HepG2 (cell line): ENCODE measurements around the gene GTF2I. TPM values are rescaled to one million over a fixed set of nuclear protein-coding genes. Genes with fewer than 3 reads are reported as not detected.

ENCODE experiments used
- CEBPG ChIP-seq: IDR thresholded peaks from 2 replicates; pipeline ENCODE4 v1.6.1; 2016
- DNMT3B ChIP-seq: conservative IDR thresholded peaks from 2 replicates; pipeline ENCODE4 v1.6.1; 2016; ENCODE audit warnings: missing biosample characterization, control low read depth
- FOSL1 ChIP-seq: sonication (generic); formaldehyde crosslinking; IDR thresholded peaks from 2 replicates; pipeline ENCODE4 v1.9.0; 2021; ENCODE audit warnings: missing genetic modification reagents, borderline replicate concordance
- GMEB2 ChIP-seq: IDR thresholded peaks from 2 replicates; pipeline ENCODE4 v1.6.1; 2016; ENCODE audit warnings: missing biosample characterization, missing genetic modification reagents, low read depth
- HNF1A ChIP-seq, 2 experiments: sonication (generic) in 1 of 2; formaldehyde crosslinking in 1 of 2; IDR thresholded peaks; 2 replicates each; pipeline versions ENCODE4 v1.4.0 to v1.6.1; 2016 to 2020; ENCODE audit warnings: borderline replicate concordance in 1 of 2, low read depth in 1 of 2, mild to moderate bottlenecking in 1 of 2, missing genetic modification reagents in 1 of 2
- HNF4A ChIP-seq: sonication (generic); formaldehyde crosslinking; IDR thresholded peaks from 2 replicates; pipeline ENCODE4 v1.4.0; 2020; ENCODE audit warnings: missing genetic modification reagents
- NCOA2 ChIP-seq: sonication (generic); formaldehyde crosslinking; IDR thresholded peaks from 2 replicates; pipeline ENCODE4 v1.8.0; 2022; ENCODE audit warnings: inconsistent platforms
- NCOR1 ChIP-seq: fragments of 200-600 bp; sonication (generic); IDR thresholded peaks from 2 replicates; pipeline ENCODE4 v1.7.0; 2017; ENCODE audit warnings: antibody characterized with exemption, low read length, borderline replicate concordance
- RAD51 ChIP-seq: fragments of 450-650 bp; IDR thresholded peaks from 2 replicates; pipeline ENCODE4 v1.6.1; 2016; ENCODE audit warnings: borderline replicate concordance
- TFDP1 ChIP-seq: IDR thresholded peaks from 2 replicates; pipeline ENCODE4 v1.6.1; 2016; ENCODE audit warnings: missing compliant biosample characterization, missing genetic modification reagents, borderline replicate concordance
- ZBTB7B ChIP-seq: sonication (generic); formaldehyde crosslinking; IDR thresholded peaks from 2 replicates; pipeline ENCODE4 v1.4.0; 2020; ENCODE audit warnings: missing genetic modification reagents
- ZFYVE20 ChIP-seq: sonication (generic); formaldehyde crosslinking; IDR thresholded peaks from 2 replicates; pipeline ENCODE4 v1.8.0; 2023; ENCODE audit warnings: low read depth, mild to moderate bottlenecking, moderate library complexity, missing genetic modification reagents, borderline replicate concordance
- ZNF12 ChIP-seq: sonication (generic); formaldehyde crosslinking; IDR thresholded peaks from 2 replicates; pipeline ENCODE4 v1.5.0; 2020; ENCODE audit warnings: missing genetic modification reagents
- ZNF337 ChIP-seq: sonication (generic); formaldehyde crosslinking; IDR thresholded peaks from 2 replicates; pipeline ENCODE4 v1.5.1; 2020; ENCODE audit warnings: missing genetic modification reagents, low read depth, mild to moderate bottlenecking, borderline replicate concordance
- ZNF432 ChIP-seq: sonication (generic); formaldehyde crosslinking; IDR thresholded peaks from 2 replicates; pipeline ENCODE4 v1.5.0; 2020; ENCODE audit warnings: missing genetic modification reagents, mild to moderate bottlenecking, borderline replicate concordance
- ZNF546 ChIP-seq: sonication (generic); formaldehyde crosslinking; conservative IDR thresholded peaks from 2 replicates; pipeline ENCODE4 v1.8.1; 2023; ENCODE audit warnings: mild to moderate bottlenecking, missing genetic modification reagents
- ZNF614 ChIP-seq: IDR thresholded peaks from 2 replicates; pipeline ENCODE4 v1.6.1; 2018; ENCODE audit warnings: missing biosample characterization, missing genetic modification reagents, inconsistent platforms, borderline replicate concordance
- ZNF652 ChIP-seq: IDR thresholded peaks from 2 replicates; pipeline ENCODE4 v1.6.1; 2016; ENCODE audit warnings: low read depth, borderline replicate concordance
- ZNF7 ChIP-seq: IDR thresholded peaks from 2 replicates; pipeline ENCODE4 v1.6.1; 2016; ENCODE audit warnings: missing biosample characterization, missing genetic modification reagents
- ZSCAN12 ChIP-seq: sonication (generic); formaldehyde crosslinking; IDR thresholded peaks from 2 replicates; pipeline ENCODE4 v1.9.0; 2021; ENCODE audit warnings: mild to moderate bottlenecking, missing genetic modification reagents
- polyA plus RNA-seq, 8 experiments: library from polyadenylated mRNA; depleted of rRNA in 3 of 8; stranded (reverse) in 7 of 8; unstranded in 1 of 8; fragments of >200 nt; fragmentation: Illumina TruSeq in 4 of 8; extraction: Trizol in 4 of 8; gene quantifications; 2 replicates each; pipeline versions ENCODE4 v1.2.1 to v1.2.3, GENCODE V29; 2011 to 2016; ENCODE audit warnings: low read depth in 4 of 8, missing spikeins in 1 of 8, mixed read lengths in 1 of 8; ENCODE audit not compliant: insufficient read depth in 1 of 8
- total RNA-seq, 5 experiments: library from RNA; depleted of rRNA; stranded (reverse); fragments of >200 nt; fragmentation: Illumina TruSeq; extraction: Trizol; gene quantifications; 2 replicates each; pipeline ENCODE4 v1.2.3, GENCODE V29; 2016; ENCODE audit warnings: low read depth in 1 of 5
- TF ChIP-seq, protein P1 (sequence below): IDR thresholded peaks from 2 replicates; pipeline ENCODE4 v1.6.1; 2018; ENCODE audit warnings: missing genetic modification reagents, mild to moderate bottlenecking, missing compliant biosample characterization

The GTF2I gene
- total and polyA plus RNA-seq, 2 of the 13 experiments (the other 11 are each of a cell fraction or from before 2014, with no cell fraction given) = 74.6 to 125 TPM

DNA sequence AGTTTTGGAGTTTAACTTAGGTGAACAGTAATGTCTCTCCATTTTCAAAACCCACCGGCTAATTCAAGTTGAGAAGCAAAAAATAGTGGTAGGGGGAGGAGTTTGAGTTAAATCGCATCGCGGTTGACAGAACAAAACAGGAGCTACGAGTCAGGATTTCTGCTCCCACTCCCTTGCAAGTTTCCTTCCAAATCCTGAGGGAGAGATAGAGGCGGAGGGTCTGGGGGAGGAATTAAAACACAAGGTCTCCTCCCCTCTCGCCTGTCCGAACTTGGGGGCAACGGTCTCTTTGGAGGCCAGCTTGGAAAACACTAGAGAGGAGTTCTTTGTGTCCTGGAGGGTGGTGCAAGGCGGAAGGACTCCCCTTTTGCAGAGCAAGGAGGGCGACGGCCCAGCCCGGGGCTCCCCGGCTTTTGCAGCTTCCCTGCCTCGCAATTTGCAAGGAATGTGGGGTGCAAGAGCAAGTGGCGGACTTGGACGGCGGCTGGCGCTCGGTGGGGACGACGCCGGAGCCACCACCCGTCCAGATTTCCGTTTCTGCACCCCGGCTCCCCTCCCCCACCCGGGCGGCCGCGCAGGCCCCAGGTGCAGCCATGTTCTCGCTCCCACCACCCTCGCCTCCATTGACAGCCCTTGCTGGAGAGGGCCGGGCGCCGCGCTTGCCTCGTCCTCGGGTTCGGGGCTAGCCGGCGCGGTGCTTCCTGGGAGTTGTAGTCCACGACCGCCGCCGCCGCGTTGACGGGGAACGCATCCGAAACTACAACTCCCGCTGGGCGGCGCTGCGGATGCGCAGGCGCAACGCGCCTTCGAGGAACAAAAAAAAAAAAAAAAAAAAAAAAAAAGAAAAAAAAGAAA is 454 bp upstream of the GTF2I start (continued):
- no peak for TF ChIP-seq HNF4A (CRISPR knock-in tag)
- TF ChIP-seq ZNF337 (CRISPR knock-in tag) = no peak
- no peak for TF ChIP-seq HNF1A (IDR thresholded peaks at IDR 0.05; ENCODE audit: low read depth)
- no peak for TF ChIP-seq HNF1A (CRISPR knock-in tag; IDR thresholded peaks at IDR 0.05; ENCODE audit: borderline replicate concordance)
- peak; percentile 48; the same call in 1 of the 2 replicates for TF ChIP-seq TFDP1 (CRISPR knock-in tag)
- TF ChIP-seq ZFYVE20 (CRISPR knock-in tag) = no peak
- TF ChIP-seq DNMT3B (CRISPR knock-in tag) = no peak; the same call in 1 of the 2 replicates
- 0 out of 2 replicates have a peak, but pooled peaks have one; percentile 15 for TF ChIP-seq ZNF12 (CRISPR knock-in tag)
- no peak for TF ChIP-seq ZNF432 (CRISPR knock-in tag)
- TF ChIP-seq GMEB2 (CRISPR knock-in tag) = 0 out of 2 replicates have a peak, but pooled peaks have one; percentile 27
- TF ChIP-seq ZNF652 (CRISPR knock-in tag) = peak; percentile 18; the same call in 1 of the 2 replicates
- peak; percentile 56 for TF ChIP-seq NCOA2
- TF ChIP-seq ZNF546 (CRISPR knock-in tag) = peak; percentile 94
- TF ChIP-seq ZSCAN12 (CRISPR knock-in tag) = no peak
- peak; percentile 66; the same call in 1 of the 2 replicates for TF ChIP-seq ZNF614 (CRISPR knock-in tag)
- TF ChIP-seq, protein P1, sequence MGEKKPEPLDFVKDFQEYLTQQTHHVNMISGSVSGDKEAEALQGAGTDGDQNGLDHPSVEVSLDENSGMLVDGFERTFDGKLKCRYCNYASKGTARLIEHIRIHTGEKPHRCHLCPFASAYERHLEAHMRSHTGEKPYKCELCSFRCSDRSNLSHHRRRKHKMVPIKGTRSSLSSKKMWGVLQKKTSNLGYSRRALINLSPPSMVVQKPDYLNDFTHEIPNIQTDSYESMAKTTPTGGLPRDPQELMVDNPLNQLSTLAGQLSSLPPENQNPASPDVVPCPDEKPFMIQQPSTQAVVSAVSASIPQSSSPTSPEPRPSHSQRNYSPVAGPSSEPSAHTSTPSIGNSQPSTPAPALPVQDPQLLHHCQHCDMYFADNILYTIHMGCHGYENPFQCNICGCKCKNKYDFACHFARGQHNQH (CRISPR knock-in tag) = peak; percentile 75; the same call in 1 of the 2 replicates
- TF ChIP-seq FOSL1 (CRISPR knock-in tag) = no peak
- TF ChIP-seq ZNF7 (CRISPR knock-in tag) = no peak
- TF ChIP-seq RAD51 = no peak
- peak; percentile 67; the same call in 1 of the 2 replicates for TF ChIP-seq ZBTB7B (CRISPR knock-in tag)
- peak; percentile 20; the same call in 1 of the 2 replicates for TF ChIP-seq NCOR1
- no peak; the same call in 1 of the 2 replicates for TF ChIP-seq CEBPG (CRISPR knock-in tag)
